ENCODE data around the gene MRPS17. TPM values are rescaled to one million over a fixed set of nuclear protein-coding genes. Genes with fewer than 3 reads are reported as not detected.

Gene MRPS17
- total and polyA plus RNA-seq, 10 of the 15 experiments (the other 5 are each of a cell fraction or from before 2014, with no cell fraction given) = 18.7 to 74.5 (median 29.2) TPM

DNA sequence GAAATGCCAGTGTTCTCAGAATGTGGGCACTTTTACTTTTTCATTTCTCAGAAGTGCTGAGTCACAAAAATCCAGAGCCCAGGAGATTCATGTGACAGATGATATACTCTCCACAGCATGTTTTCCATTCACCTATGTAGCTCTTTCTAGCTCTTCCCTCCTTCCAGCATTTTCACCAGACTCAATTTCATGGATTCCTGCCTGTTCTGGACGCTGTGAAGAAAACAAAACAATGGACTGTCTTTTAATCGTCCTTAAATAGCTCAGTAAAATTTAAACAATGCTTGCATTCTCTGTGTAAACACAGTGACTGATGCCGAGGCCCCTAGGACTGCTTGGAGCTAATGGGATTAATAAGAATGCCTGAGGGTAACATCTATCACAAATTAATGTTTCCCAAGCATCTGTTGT, 38.9 kb upstream of the MRPS17 start:
- Histone ChIP-seq H3K9ac (ENCODE audit: control insufficient read depth, insufficient read depth, low read length) (no peak overlapping the region), H3K79me2 (ENCODE audit: control insufficient read depth, insufficient read depth, low read length) (no peaks in the 10 kb centered on the region), H3K27ac (ENCODE audit: control insufficient read depth, insufficient read depth) (no peak overlapping the region), H3K27me3 (replicated peaks in 1 of 2; ENCODE audit: control insufficient read depth in 2 of 2, insufficient read depth in 2 of 2, low read length in 1 of 2) (no peaks in the 10 kb centered on the region), H3K36me3 (ENCODE audit: control insufficient read depth in 2 of 2, insufficient read depth in 2 of 2, low read length in 1 of 2) (no peaks in the 10 kb centered on the region), H3K4me3 (no peak overlapping the region), H3K9me3 (replicated peaks; ENCODE audit: control insufficient read depth, insufficient read depth, low read length) (no peaks in the 10 kb centered on the region), H3K4me2 (ENCODE audit: control insufficient read depth, insufficient read depth) (no peak overlapping the region), H2AFZ (ENCODE audit: control insufficient read depth, low read depth, low read length) (no peak overlapping the region), H4K20me1 (ENCODE audit: control insufficient read depth, insufficient read depth) (no peaks in the 10 kb centered on the region), H3K4me1 (ENCODE audit: control insufficient read depth, insufficient read depth, low read length) (peaks cover 3% of the 10 kb centered on the region; the same call in 1 of the 2 replicates)
- ChIA-PET CTCF (no interaction called here), RAD21 (ENCODE audit: unreplicated experiment) (no interaction called here), SMC1A (ENCODE audit: uncharacterized antibody, unreplicated experiment) (no interaction called here), POLR2A (no interaction called here)
- intact Hi-C loops (cut with micrococcal nuclease; ENCODE audit: unreplicated experiment) = no loop called here
- no peak for TF ChIP-seq BMI1 (IDR thresholded peaks at IDR 0.05; ENCODE audit: borderline replicate concordance)
- TF ChIP-seq, protein P1, sequence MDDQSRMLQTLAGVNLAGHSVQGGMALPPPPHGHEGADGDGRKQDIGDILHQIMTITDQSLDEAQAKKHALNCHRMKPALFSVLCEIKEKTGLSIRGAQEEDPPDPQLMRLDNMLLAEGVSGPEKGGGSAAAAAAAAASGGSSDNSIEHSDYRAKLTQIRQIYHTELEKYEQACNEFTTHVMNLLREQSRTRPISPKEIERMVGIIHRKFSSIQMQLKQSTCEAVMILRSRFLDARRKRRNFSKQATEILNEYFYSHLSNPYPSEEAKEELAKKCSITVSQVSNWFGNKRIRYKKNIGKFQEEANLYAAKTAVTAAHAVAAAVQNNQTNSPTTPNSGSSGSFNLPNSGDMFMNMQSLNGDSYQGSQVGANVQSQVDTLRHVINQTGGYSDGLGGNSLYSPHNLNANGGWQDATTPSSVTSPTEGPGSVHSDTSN (IDR thresholded peaks at IDR 0.05; ENCODE audit: insufficient replicate concordance, low read depth, low read length) = no peak
- TF ChIP-seq, protein P2, sequence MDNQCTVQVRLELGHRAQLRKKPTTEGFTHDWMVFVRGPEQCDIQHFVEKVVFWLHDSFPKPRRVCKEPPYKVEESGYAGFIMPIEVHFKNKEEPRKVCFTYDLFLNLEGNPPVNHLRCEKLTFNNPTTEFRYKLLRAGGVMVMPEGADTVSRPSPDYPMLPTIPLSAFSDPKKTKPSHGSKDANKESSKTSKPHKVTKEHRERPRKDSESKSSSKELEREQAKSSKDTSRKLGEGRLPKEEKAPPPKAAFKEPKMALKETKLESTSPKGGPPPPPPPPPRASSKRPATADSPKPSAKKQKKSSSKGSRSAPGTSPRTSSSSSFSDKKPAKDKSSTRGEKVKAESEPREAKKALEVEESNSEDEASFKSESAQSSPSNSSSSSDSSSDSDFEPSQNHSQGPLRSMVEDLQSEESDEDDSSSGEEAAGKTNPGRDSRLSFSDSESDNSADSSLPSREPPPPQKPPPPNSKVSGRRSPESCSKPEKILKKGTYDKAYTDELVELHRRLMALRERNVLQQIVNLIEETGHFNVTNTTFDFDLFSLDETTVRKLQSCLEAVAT (IDR thresholded peaks at IDR 0.05) = no peak
- no peak for TF ChIP-seq CBX5 (IDR thresholded peaks at IDR 0.05; ENCODE audit: low read depth)
- no peak for TF ChIP-seq RFX5 (IDR thresholded peaks at IDR 0.05; ENCODE audit: low read depth, low read length)
- no peak for TF ChIP-seq NR2F1 (conservative IDR thresholded peaks at IDR 0.05)
- no peak for TF ChIP-seq POLR2AphosphoS2 (IDR thresholded peaks at IDR 0.05; ENCODE audit: low read depth, low read length)
- TF ChIP-seq ASH2L (IDR thresholded peaks at IDR 0.05; ENCODE audit: borderline replicate concordance, low read depth) = no peak
- WGBS (ENCODE audit: insufficient coverage, insufficient replicate concordance, low lambda C conversion rate, missing lambda C conversion rate) = 48% methylated on average over 3 of the region's 3 CpGs
- FAIRE-seq (no peak), DNase-seq (ENCODE audit: low read depth, low spot score) (no peak), ATAC-seq (no peak)
- no TSS peak for BruUV-seq (replicated peaks)
- in situ Hi-C loops (cut with MboI) = no loop called here
